ENCODE results near the gene RNF133. TPM values are rescaled to one million over a fixed set of nuclear protein-coding genes. Genes with fewer than 3 reads are reported as not detected.

Gene RNF133
- total RNA-seq = 0.60 and 0.76 TPM in 2 replicates

GRCh38 chr7:122699017-122699416, at the start of gene RNF133:
RNF133 (minus strand) TSS chr7:122699117; CDS start chr7:122698918, 199 bp downstream.

GRCh38 chr7:122702872-122703510, 4.1 kb upstream of the RNF133 start, which contains the start of gene RNF148:
RNF148 (minus strand) TSS chr7:122702922; CDS start chr7:122702750, 172 bp downstream.

Other genes with a start within 250 kb of the RNF133 start
- gene RNF148, start 3.8 kb upstream of the RNF133 start, total RNA-seq = 0.98 and 1.3 TPM in 2 replicates
- gene CADPS2, start 187.3 kb upstream of the RNF133 start, total RNA-seq = 70.1 and 82.9 TPM in 2 replicates